Measurements from ENCODE around the gene CDK6. TPM values are rescaled to one million over a fixed set of nuclear protein-coding genes. Genes with fewer than 3 reads are reported as not detected.

The CDK6 gene
- total and polyA plus RNA-seq, 8 donors = 2.6 to 86.3 (median 15.5) TPM

DNA sequence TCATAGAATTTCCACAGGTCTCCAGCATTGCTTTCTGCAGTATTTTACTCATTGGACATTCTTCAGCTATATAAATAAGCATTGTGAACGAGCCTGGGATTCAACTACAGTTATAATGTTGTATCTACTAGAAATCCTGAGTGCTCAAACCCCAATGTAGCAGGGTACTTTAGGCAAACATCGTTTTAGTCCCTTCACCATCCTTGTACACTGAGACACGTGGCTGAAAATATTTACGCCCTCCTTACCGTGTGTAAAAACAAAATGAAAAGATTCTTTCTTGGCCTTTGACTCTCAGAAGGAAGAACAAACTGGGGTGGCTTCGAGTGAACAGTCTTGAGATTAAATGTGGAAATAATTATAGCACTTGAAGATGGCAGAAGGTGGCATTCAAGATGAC lies 25.2 kb downstream of the CDK6 start:
- WGBS, 5 donors = 81 to 90% (median 86%) methylated on average over 6 of the region's 6 CpGs
- Histone ChIP-seq H3K4me1 (peaks cover 0 to 41% (median 30%) of the 10 kb centered on the region in 4 donors), H3K27me3 (no peaks in the 10 kb centered on the region), H3K27ac (no peak overlapping the region), H3K4me3 (no peak overlapping the region), H3K9me3 (peaks cover 0 to 7% (median 2%) of the 10 kb centered on the region in 4 donors), H3K36me3 (no peaks in the 10 kb centered on the region)
- TF ChIP-seq POLR2AphosphoS5 (IDR thresholded peaks at IDR 0.05) (no peak), EP300 (IDR thresholded peaks at IDR 0.05) (no peak), POLR2A (IDR thresholded peaks at IDR 0.05) (no peak)
- TF ChIP-seq, protein P1, sequence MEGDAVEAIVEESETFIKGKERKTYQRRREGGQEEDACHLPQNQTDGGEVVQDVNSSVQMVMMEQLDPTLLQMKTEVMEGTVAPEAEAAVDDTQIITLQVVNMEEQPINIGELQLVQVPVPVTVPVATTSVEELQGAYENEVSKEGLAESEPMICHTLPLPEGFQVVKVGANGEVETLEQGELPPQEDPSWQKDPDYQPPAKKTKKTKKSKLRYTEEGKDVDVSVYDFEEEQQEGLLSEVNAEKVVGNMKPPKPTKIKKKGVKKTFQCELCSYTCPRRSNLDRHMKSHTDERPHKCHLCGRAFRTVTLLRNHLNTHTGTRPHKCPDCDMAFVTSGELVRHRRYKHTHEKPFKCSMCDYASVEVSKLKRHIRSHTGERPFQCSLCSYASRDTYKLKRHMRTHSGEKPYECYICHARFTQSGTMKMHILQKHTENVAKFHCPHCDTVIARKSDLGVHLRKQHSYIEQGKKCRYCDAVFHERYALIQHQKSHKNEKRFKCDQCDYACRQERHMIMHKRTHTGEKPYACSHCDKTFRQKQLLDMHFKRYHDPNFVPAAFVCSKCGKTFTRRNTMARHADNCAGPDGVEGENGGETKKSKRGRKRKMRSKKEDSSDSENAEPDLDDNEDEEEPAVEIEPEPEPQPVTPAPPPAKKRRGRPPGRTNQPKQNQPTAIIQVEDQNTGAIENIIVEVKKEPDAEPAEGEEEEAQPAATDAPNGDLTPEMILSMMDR (IDR thresholded peaks at IDR 0.05) = no peak
- intact Hi-C loops (cut with DNase I; ENCODE audit: low total_unique reads) = no loop called here
- DNase-seq = no peak

DNA sequence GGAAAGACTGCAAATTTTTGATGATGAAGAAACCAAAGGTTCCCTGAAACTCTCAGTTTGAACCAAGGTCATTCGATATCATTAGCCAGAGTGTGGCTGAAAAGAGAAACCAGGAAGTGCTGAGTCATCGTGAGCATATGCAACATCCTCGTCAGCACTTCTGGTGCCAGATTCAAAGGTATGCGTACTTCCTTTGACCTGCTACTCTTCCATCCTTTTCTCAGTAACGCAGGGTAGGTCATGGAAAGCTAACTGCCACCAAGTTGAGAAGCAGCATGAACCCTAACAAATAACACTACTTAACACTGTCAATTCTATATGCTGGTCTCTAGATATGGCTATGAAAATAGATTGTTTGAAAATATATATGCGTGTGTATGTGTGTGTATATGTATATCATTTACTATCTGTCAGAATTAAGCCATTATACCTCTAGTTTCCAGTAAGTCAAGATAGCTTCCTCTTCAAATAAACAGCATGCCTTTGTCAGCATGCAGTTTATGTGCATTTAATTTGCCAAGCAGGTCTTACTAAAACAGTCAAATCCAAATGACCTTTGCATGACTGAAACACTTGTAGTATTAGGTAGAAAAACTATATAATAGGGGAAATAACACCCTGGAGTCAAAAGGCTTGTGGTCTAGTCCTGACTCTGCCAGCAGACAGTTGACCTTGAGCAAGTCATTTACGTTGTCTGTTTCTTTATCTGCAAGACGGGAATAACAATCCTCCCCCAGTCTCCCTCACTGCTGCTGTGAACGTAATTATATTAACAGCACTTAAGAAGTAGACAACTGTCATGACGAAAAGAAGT lies 26.4 kb downstream of the CDK6 start:
- intact Hi-C loops (cut with DNase I; ENCODE audit: low total_unique reads) = no loop called here
- WGBS, 5 donors = 37 to 39% (median 37%) methylated on average over 10 of the region's 10 CpGs

DNA sequence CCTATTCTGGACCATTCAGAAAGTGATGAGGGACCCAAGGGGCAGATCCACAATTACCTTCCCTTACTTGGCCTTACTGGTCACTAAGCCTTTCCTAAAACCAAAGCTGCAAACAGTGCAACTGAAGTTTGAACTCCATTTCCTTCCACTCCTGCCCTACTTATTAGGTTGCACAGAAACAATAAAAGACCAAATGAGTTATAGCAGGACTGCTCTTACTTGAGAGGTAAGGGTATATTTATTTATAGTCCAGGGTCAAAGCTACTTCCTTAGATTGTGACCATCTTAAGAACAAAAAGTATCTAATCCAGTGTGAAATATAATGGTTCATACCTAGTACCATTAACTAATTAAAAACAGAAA lies 27.0 kb downstream of the CDK6 start:
- H3K27ac ChIP-seq = peak overlapping the region; percentile 60 to 78 (median 62)
- DNase-seq = no peak
- H3K4me1 ChIP-seq = peaks cover 0 to 41% (median 30%) of the 10 kb centered on the region in 4 donors
- intact Hi-C loops (cut with DNase I; ENCODE audit: low total_unique reads) = no loop called here
- H3K4me3 ChIP-seq = no peak overlapping the region
- no peaks in the 10 kb centered on the region for H3K9me3 ChIP-seq
- no peaks in the 10 kb centered on the region for H3K36me3 ChIP-seq
- no peaks in the 10 kb centered on the region for H3K27me3 ChIP-seq
- TF ChIP-seq EP300 (IDR thresholded peaks at IDR 0.05) (no peak), POLR2A (IDR thresholded peaks at IDR 0.05) (no peak), POLR2AphosphoS5 (IDR thresholded peaks at IDR 0.05) (no peak)
- TF ChIP-seq, protein P1 (IDR thresholded peaks at IDR 0.05) = no peak

More for the DNA sequence above, 26.4 kb downstream of the CDK6 start:
- DNase-seq = peak; percentile 77 to 94
- Histone ChIP-seq H3K9me3 (no peaks in the 10 kb centered on the region), H3K4me1 (peaks cover 0 to 41% (median 30%) of the 10 kb centered on the region in 4 donors), H3K27me3 (no peaks in the 10 kb centered on the region), H3K36me3 (no peaks in the 10 kb centered on the region), H3K4me3 (no peak overlapping the region), H3K27ac (peak overlapping the region in 4 of 5 donors; percentile 60 to 78 (median 64))
- TF ChIP-seq POLR2A (IDR thresholded peaks at IDR 0.05) (no peak), POLR2AphosphoS5 (IDR thresholded peaks at IDR 0.05) (peak; percentile 54 to 93 (median 63)), EP300 (IDR thresholded peaks at IDR 0.05) (no peak)
- TF ChIP-seq, protein P1 (IDR thresholded peaks at IDR 0.05) = no peak

DNA sequence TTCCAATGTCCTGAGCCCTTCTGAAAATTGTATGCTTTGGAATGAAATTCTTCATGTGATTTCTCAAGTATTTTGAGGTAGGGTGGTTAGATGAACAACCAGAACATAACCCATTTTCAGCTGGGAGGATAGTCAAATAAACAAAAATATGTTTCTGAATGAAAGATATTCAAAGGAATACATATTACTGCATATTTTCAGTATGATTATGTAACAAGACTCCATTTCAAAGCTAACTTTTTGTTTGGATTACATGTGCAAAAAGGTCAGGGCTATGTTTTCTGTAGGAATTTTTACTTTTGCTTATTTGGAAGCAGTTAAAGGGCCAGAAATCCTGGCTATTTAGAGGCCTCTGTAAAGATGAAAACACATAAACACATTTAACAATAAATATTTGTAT lies 27.7 kb downstream of the CDK6 start:
- intact Hi-C loops (cut with DNase I; ENCODE audit: low total_unique reads) = no loop called here
- H3K4me1 ChIP-seq = peaks cover 0 to 34% (median 25%) of the 10 kb centered on the region in 4 donors
- H3K9me3 ChIP-seq = no peaks in the 10 kb centered on the region
- no peak for DNase-seq
- TF ChIP-seq POLR2AphosphoS5 (IDR thresholded peaks at IDR 0.05) (no peak), POLR2A (IDR thresholded peaks at IDR 0.05) (no peak), EP300 (IDR thresholded peaks at IDR 0.05) (no peak)
- TF ChIP-seq, protein P1 (IDR thresholded peaks at IDR 0.05) = no peak
- no peak overlapping the region for H3K4me3 ChIP-seq
- peak overlapping the region in 2 of 5 donors; percentile 60 to 78 for H3K27ac ChIP-seq
- no peaks in the 10 kb centered on the region for H3K27me3 ChIP-seq
- no peaks in the 10 kb centered on the region for H3K36me3 ChIP-seq

Measured in stomach (tissue), 9 donors.